K562 (cell line): ENCODE measurements around the gene PCDH12. TPM values are rescaled to one million over a fixed set of nuclear protein-coding genes. Genes with fewer than 3 reads are reported as not detected.
A peak's percentile ranks its signal among the peaks of the same experiment; 100 is the strongest.

ENCODE experiments used
- AFF1 ChIP-seq, 2 experiments: fragments of 450-650 bp; IDR thresholded peaks; 2 replicates each; pipeline ENCODE4 v1.6.1; 2018; ENCODE audit warnings: mild to moderate bottlenecking in 2 of 2, low read depth in 1 of 2; ENCODE audit not compliant: partially characterized antibody in 2 of 2
- CREM ChIP-seq: IDR thresholded peaks from 2 replicates; pipeline ENCODE4 v1.6.1; 2014; ENCODE audit warnings: antibody characterized with exemption, low read depth
- CXXC5 ChIP-seq: fragments of 250-450 bp; sonication (Bioruptor Pico); IDR thresholded peaks from 2 replicates; pipeline ENCODE4 v1.8.0; 2022; ENCODE audit warnings: inconsistent platforms, mild to moderate bottlenecking, moderate library complexity
- FUS ChIP-seq: fragments of 200-400 bp; formaldehyde crosslinking; optimal IDR thresholded peaks from 2 replicates; pipeline ENCODE3; 2017; ENCODE audit warnings: low read depth, low read length
- GATAD2B ChIP-seq: fragments of 450-650 bp; IDR thresholded peaks from 2 replicates; pipeline ENCODE4 v1.6.1; 2017; ENCODE audit warnings: mild to moderate bottlenecking, borderline replicate concordance
- MYC ChIP-seq, 2 experiments: fragments of 250-450 bp in 1 of 2; sonication (Bioruptor Pico) in 1 of 2; IDR thresholded peaks; 2 replicates each; pipeline versions ENCODE4 v1.5.1 to v1.6.1; 2012 to 2021; ENCODE audit warnings: low read depth in 2 of 2, borderline replicate concordance in 1 of 2, improper control_type of control experiment in 1 of 2, low read length in 1 of 2, mild to moderate bottlenecking in 1 of 2, moderate library complexity in 1 of 2
- NFE2 ChIP-seq: IDR thresholded peaks from 2 replicates; pipeline ENCODE4 v1.6.1; 2014; ENCODE audit warnings: antibody characterized with exemption, low read depth
- NFYB ChIP-seq: IDR thresholded peaks from 2 replicates; pipeline ENCODE4 v1.6.1; 2011; ENCODE audit warnings: mild to moderate bottlenecking, moderate library complexity; ENCODE audit not compliant: insufficient read length; ENCODE audit errors: extremely low read depth
- NUFIP1 ChIP-seq: fragments of 450-650 bp; IDR thresholded peaks from 2 replicates; pipeline ENCODE4 v1.6.1; 2018; ENCODE audit not compliant: partially characterized antibody
- POLR2A ChIP-seq: fragments of 450-650 bp; conservative IDR thresholded peaks from 2 replicates; pipeline ENCODE4 v1.6.1; 2016
- PTRF ChIP-seq: fragments of 450-650 bp; IDR thresholded peaks from 2 replicates; pipeline ENCODE4 v1.6.1; 2016; ENCODE audit warnings: mild to moderate bottlenecking, missing genetic modification characterization, missing compliant biosample characterization
- SMAD4 ChIP-seq: fragments of 250-450 bp; sonication (Bioruptor Pico); conservative IDR thresholded peaks from 2 replicates; pipeline ENCODE4 v1.8.0; 2021; ENCODE audit warnings: inconsistent platforms, mild to moderate bottlenecking, moderate library complexity
- SMARCA5 ChIP-seq: fragments of 450-650 bp; IDR thresholded peaks from 2 replicates; pipeline ENCODE4 v1.6.1; 2016
- TEAD2 ChIP-seq: fragments of 450-650 bp; IDR thresholded peaks from 2 replicates; pipeline ENCODE4 v1.6.1; 2016; ENCODE audit warnings: missing genetic modification characterization, control low read depth, missing compliant biosample characterization
- TOE1 ChIP-seq, 2 experiments: fragments of 450-650 bp in 1 of 2; sonication (generic) in 1 of 2; formaldehyde crosslinking in 1 of 2; IDR thresholded peaks; 2 replicates each; pipeline versions ENCODE4 v1.7.1 to v1.8.0; 2016 to 2022; ENCODE audit warnings: borderline replicate concordance in 2 of 2, mild to moderate bottlenecking in 2 of 2, antibody characterized with exemption in 1 of 2, inconsistent platforms in 1 of 2, low read depth in 1 of 2, missing genetic modification reagents in 1 of 2, moderate library complexity in 1 of 2
- YBX1 ChIP-seq: fragments of 450-650 bp; IDR thresholded peaks from 2 replicates; pipeline ENCODE4 v1.7.1; 2016; ENCODE audit warnings: mild to moderate bottlenecking
- ZBTB11 ChIP-seq, 3 experiments: fragments of 200-800 bp in 1 of 3; fragments of 250-450 bp in 1 of 3; fragments of 450-650 bp in 1 of 3; sonication (Bioruptor Pico) in 1 of 3; sonication (Bioruptor generic) in 1 of 3; formaldehyde crosslinking in 1 of 3; IDR thresholded peaks; 2 replicates each; pipeline versions ENCODE4 v1.6.1 to v1.8.0; 2016 to 2022; ENCODE audit warnings: mild to moderate bottlenecking in 2 of 3, missing genetic modification characterization in 2 of 3, missing compliant biosample characterization in 1 of 3, moderate library complexity in 1 of 3
- ZNF217 ChIP-seq: sonication (generic); formaldehyde crosslinking; IDR thresholded peaks from 2 replicates; pipeline ENCODE4 v1.8.0; 2022; ENCODE audit warnings: mild to moderate bottlenecking, missing genetic modification reagents
- ZNF584 ChIP-seq: fragments of 200-800 bp; sonication (Bioruptor generic); IDR thresholded peaks from 2 replicates; pipeline ENCODE4 v1.6.1; 2016; ENCODE audit warnings: low read depth, mild to moderate bottlenecking, missing genetic modification characterization, missing compliant biosample characterization
- polyA plus RNA-seq, 8 experiments: library from polyadenylated mRNA; depleted of rRNA in 4 of 8; stranded (reverse) in 5 of 8; unstranded in 3 of 8; fragments of >200 nt; fragmentation: Nextera tagmentation in 2 of 8; fragmentation: Illumina TruSeq in 1 of 8; extraction: Ambion mirVana in 2 of 8; extraction: Trizol in 1 of 8; gene quantifications; 2 replicates each; pipeline versions ENCODE4 v1.2.1 to v1.2.3, GENCODE V29; 2011 to 2014; ENCODE audit warnings: inconsistent platforms in 1 of 8, missing spikeins in 1 of 8
- total RNA-seq, 7 experiments: library from RNA; depleted of rRNA in 6 of 7; stranded (reverse); fragments of >200 nt in 6 of 7; fragmentation: Illumina TruSeq in 2 of 7; extraction: Trizol in 2 of 7; gene quantifications; 2 replicates each; pipeline versions ENCODE4 v1.2.1 to v1.2.3, GENCODE V29; 2011 to 2021; ENCODE audit warnings: low replicate concordance in 1 of 7

The PCDH12 gene
- total and polyA plus RNA-seq, 9 of the 15 experiments (the other 6 are each of a cell fraction or from before 2014, with no cell fraction given) = 0.01 to 0.04 (median 0.01) TPM; not detected in 4

GRCh38 chr5:141919218-141920119, 38.5 kb downstream of the PCDH12 start (continued):
- TF ChIP-seq AFF1 (IDR thresholded peaks at IDR 0.05; ENCODE audit: low read depth in 1 of 2, partially characterized antibody in 2 of 2) = no peak
- peak; percentile 19 for TF ChIP-seq CREM
- TF ChIP-seq ZNF584 (CRISPR knock-in tag) = 0 out of 2 replicates have a peak, but pooled peaks have one; percentile 24
- no peak for TF ChIP-seq GATAD2B
- TF ChIP-seq YBX1 = no peak
- no peak for TF ChIP-seq TEAD2 (tag)
- peak; percentile 59 for TF ChIP-seq NFYB
- TF ChIP-seq NUFIP1 = no peak
- TF ChIP-seq PTRF (tag) = no peak
- no peak for TF ChIP-seq FUS
- TF ChIP-seq MYC (IDR thresholded peaks at IDR 0.05; ENCODE audit: low read depth, low read length) = no peak
- no peak for TF ChIP-seq MYC (CRISPR knock-in tag; IDR thresholded peaks at IDR 0.05; ENCODE audit: borderline replicate concordance, low read depth)
- TF ChIP-seq NFE2 = peak; percentile 96
- peak; percentile 33; the same call in 1 of the 2 replicates for TF ChIP-seq CXXC5
- 0 out of 2 replicates have a peak, but pooled peaks have one; percentile 24 for TF ChIP-seq SMARCA5
- TF ChIP-seq SMAD4 (CRISPR knock-in tag) = peak; percentile 54; the same call in 1 of the 2 replicates
- TF ChIP-seq ZBTB11 (CRISPR knock-in tag; IDR thresholded peaks at IDR 0.05) = peak in 1 of 3 experiments; percentile 52; a peak in 2 of 6 replicates
- no peak for TF ChIP-seq TOE1 (IDR thresholded peaks at IDR 0.05; ENCODE audit: borderline replicate concordance)
- 0 out of 2 replicates have a peak, but pooled peaks have one; percentile 35 for TF ChIP-seq TOE1 (CRISPR knock-in tag; IDR thresholded peaks at IDR 0.05; ENCODE audit: borderline replicate concordance, low read depth)
- peak; percentile 46; the same call in 1 of the 2 replicates for TF ChIP-seq POLR2A
- no peak for TF ChIP-seq ZNF217 (CRISPR knock-in tag)
